GM10266 (cell line): ENCODE results near the gene SDSL.

Experiments used
- DNase-seq: peaks from one replicate; pipeline ENCODE4 v3.0.0; 2012; ENCODE audit errors: extremely low spot score
- CTCF ChIP-seq: IDR thresholded peaks from 2 replicates; pipeline ENCODE4 v1.5.1; 2012; ENCODE audit warnings: mild to moderate bottlenecking, low read depth; ENCODE audit not compliant: control insufficient read depth, insufficient read depth; ENCODE audit errors: missing control alignments

Gene SDSL

GRCh38 chr12:113390064-113391043 is 31.8 kb upstream of the SDSL start:
- no peak for DNase-seq

DNA sequence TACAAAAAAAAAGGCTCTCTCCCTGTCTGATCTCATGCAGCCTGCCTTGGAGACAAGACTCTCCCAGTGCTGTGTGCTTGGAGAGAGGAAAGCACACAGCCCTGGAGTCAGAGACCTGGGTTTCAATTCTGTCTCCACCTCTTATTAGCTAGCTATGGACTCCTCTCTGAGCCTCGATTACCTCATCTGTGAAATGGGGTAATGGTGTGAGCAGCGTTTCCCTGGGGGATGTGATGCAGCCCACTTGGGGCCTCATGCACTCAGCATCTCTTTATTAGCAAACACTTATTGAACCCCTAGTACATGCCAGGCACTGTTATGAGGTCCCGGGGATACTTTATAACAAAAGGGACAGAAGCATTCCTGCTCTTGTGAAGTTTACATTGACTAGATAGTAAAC is 31.0 kb upstream of the SDSL start:
- TF ChIP-seq CTCF, result no peak
- no peak for DNase-seq

More at GRCh38 chr12:113390064-113391043, 31.8 kb upstream of the SDSL start:
- TF ChIP-seq CTCF, result no peak

DNA sequence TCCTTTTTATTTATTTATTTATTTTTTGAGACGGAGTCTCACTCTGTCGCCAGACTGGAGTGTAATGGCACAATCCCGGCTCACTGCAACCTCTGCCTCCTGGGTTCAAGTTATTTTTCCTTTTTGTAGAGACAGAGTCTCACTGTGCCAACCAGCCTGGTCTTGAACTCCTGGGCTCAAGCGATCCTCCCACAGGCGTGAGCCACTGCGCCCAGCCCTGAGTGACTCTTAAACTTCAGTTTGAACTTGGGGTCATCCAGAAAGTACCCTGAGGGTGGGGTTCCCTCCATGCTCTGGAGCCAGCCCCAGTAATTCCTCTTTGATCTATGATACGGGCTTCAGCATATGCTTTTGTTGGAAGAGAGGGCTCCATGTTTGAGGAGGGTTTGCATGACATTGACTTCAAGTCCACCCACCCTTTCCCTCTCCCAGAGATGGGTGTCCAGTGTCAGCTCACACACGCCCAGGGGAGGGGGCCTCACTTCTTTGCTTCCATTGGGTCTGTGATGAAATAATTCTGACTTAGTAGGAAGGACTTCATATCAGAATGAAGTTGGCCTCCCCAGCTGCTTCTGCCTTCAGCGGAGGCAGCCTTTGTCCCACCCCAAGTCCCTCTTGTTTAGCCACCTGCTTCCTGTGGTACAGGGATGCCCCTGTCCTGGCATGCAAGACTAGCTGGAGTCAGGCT is 30.4 kb upstream of the SDSL start:
- no peak for DNase-seq
- no peak for TF ChIP-seq CTCF

DNA sequence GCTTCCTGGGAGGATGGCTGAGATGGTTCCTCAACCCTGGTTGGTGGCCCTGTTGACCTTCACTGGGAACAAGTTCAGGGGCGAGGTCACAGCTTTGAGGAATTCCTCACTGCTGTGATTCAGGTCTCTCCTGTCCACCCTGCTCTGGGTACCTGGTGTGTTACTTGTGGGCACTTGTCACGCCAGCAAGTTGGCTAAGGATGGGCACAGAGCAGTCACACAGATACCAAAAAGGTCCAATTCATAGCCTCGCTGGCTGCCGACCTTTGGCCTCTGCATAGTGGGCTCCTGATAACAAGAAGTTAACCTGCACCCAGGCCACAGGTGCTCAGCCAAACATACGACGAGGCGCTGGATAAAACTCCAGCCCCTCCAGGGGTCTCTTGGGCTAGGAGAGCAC is 29.7 kb upstream of the SDSL start:
- TF ChIP-seq CTCF, result no peak
- DNase-seq, result no peak

DNA sequence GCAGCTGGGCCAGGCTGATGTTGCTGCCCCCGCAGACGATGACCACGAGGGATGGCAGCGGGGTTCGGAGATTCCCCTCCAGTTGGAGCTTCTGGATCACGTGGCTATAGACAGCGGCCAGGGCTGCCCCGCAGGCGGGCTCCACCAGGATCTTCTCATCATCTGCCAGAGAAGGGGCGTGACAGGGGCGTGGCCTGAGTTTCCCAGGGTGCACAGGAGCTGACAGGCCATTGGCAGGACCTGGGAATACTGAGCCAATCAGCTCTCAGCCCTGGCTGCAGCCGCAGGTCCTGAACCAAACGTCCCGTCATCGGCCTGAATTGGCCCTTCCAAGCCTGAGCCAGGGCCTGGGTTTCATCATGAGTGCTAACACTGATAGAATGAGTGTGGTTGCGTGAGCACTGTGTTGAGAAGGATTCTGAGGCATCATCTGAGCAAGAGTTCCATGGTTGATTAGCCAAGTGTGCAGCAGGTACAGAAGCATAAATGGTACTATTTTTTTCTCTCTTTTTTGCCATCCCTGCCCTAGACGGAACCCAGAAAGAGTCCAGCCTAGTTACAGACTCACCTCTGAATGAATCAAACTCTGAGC is 29.1 kb upstream of the SDSL start:
- no peak for TF ChIP-seq CTCF
- no peak for DNase-seq

- no peak for TF ChIP-seq CTCF
- no peak for DNase-seq
These were observed 28.4 kb upstream of the SDSL start for GRCh38 chr12:113393749-113394148.
